ENCODE data around the gene PIK3CD.
"Not testable (repeated sequence)": the region's sequence is repeated elsewhere in the genome, so short reads cannot be mapped to it uniquely, and the experiment has no call there.

PIK3CD gene

GRCh38 chr1:9652379-9653209 lies 1.1 kb downstream of the PIK3CD start:
- peak overlapping the region; percentile 45 to 72 (median 64) for H3K4me3 ChIP-seq

DNA sequence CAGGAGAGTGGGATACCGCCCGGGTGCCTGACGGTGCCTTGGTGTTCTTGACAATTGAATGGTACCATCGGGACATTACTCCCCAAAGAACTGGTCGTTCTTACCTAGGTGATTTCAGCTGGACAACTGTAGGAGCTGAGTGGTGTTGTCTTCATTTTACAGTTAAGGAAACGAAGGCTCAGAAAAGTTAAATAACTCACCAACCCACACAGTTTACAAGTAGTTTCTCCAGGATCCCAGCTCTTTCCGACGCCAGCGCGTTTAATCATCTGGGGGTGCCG lies 1.6 kb downstream of the PIK3CD start:
- Histone ChIP-seq H3K27ac (peak overlapping the region in 15 of 21 experiments; percentile 36 to 97 (median 86)), H3K4me3 (peak overlapping the region; percentile 45 to 72 (median 64))

More at GRCh38 chr1:9652379-9653209, 1.1 kb downstream of the PIK3CD start:
- H3K27ac ChIP-seq: peak overlapping the region in 19 of 21 experiments; percentile 29 to 97 (median 85)

- Histone ChIP-seq H3K4me3 (peak overlapping the region; percentile 45 to 72 (median 64)), H3K27ac (peak overlapping the region in 14 of 21 experiments; percentile 2 to 97 (median 88))
These were observed 2.0 kb downstream of the PIK3CD start for GRCh38 chr1:9653491-9654050.

GRCh38 chr1:9654051-9654833 lies 2.7 kb downstream of the PIK3CD start:
- Histone ChIP-seq H3K4me3 (peak overlapping the region in 6 of 7 experiments; percentile 16 to 67 (median 59)), H3K27ac (peak overlapping the region in 13 of 21 experiments; percentile 2 to 97 (median 91))

- peak overlapping the region in 2 of 7 experiments; percentile 16 to 56 for H3K4me3 ChIP-seq
- H3K27ac ChIP-seq: peak overlapping the region in 12 of 21 experiments; percentile 7 to 97 (median 92)
These were observed 3.5 kb downstream of the PIK3CD start for GRCh38 chr1:9654834-9655723.

- H3K27ac ChIP-seq: peak overlapping the region in 1 of 21 experiments; percentile 95
These were observed 4.3 kb downstream of the PIK3CD start for GRCh38 chr1:9655836-9656235.

GRCh38 chr1:9657521-9658032 lies 6.0 kb downstream of the PIK3CD start:
- H3K4me3 ChIP-seq: no peak overlapping the region
- H3K27ac ChIP-seq: no peak overlapping the region

More at GRCh38 chr1:9655836-9656235, 4.3 kb downstream of the PIK3CD start:
- H3K4me3 ChIP-seq: no peak overlapping the region

- no peak overlapping the region for H3K27ac ChIP-seq
- H3K4me3 ChIP-seq: no peak overlapping the region
These were observed 6.7 kb downstream of the PIK3CD start for GRCh38 chr1:9658199-9658598.

GRCh38 chr1:9659328-9659727 lies 7.8 kb downstream of the PIK3CD start:
- H3K4me3 ChIP-seq: no peak overlapping the region
- H3K27ac ChIP-seq: no peak overlapping the region

- H3K4me3 ChIP-seq: no peak overlapping the region
- no peak overlapping the region for H3K27ac ChIP-seq
These were observed 11.7 kb downstream of the PIK3CD start for GRCh38 chr1:9663257-9663656.

DNA sequence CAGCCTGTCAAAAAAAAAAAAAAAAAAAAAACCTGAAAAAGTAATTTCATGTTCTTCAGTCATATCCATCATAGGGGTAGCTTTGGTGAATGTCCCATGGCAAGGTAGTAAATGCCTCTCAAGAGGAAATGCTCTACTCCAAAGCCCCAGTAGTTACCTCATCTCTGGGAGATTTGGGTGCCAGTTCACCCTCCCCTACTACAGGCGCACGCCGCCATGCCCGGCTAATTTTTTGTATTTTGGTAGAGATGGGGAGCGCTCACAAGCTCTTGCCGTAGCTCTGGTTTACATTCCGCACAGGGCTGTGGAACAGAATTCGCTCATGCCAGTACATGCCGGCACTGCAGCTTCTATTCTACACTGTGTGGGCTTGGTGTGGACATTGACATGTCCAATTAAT lies 13.7 kb downstream of the PIK3CD start:
- Histone ChIP-seq H3K4me3 (no peak overlapping the region), H3K27ac (no peak overlapping the region)

- H3K4me3 ChIP-seq: no peak overlapping the region
- no peak overlapping the region for H3K27ac ChIP-seq
These were observed 16.5 kb downstream of the PIK3CD start for GRCh38 chr1:9668080-9668479.

DNA sequence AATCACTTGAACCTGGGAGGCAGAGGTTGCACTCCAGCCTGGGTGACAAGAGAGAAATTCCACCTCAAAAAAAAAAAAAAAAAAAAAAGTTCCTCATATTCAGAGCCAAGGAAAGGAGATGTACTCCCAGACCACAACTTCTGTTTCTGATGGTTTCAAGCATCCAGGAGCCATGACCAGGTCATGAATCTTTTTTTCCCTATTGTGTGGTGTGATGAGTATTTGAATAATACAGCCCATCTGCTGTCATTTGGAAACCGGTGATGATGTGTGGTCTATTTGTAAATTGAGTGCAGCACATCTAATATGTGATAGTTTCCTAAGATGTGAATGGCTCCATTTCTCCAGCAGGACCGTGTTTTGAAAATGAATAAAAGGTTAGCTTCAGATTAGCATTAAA lies 18.6 kb downstream of the PIK3CD start:
- H3K27ac ChIP-seq: no peak overlapping the region
- H3K4me3 ChIP-seq: no peak overlapping the region

DNA sequence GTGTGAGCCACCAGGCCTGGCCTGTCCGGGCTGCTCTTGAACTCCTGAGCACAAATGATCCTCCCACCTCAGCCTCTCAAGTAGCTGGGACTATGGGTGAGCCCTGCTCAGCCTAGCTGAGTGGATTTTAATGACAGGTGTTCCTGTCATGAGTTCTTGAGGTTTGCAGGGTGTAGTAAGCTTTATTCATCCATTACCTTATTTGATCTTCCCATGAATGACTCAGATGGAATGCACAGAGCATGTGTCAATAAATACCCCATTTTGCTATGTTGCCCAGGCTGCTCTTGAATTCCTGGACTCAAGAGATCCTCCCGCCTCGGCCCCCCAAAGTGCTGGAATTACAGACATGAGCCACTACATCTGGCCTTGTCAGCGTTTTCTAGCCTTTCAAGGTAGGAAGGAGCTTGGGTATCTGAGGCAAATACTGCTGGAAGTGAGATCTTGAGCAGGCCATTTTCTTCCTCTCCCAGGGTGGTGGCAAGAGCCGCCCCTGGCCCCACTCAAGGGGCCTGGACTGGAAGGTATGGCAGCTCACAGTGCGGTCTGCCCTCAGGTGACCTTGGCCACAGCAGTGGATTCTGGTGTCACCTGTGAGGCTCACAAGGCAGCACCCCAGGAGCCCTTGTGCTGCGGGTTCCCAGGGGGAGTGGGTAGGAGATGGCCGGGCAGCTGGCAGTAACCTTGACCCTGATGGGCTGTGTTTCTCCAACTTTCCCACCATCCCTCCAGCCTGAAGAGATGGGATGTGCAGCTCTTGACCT lies 20.0 kb downstream of the PIK3CD start:
- no peak overlapping the region for H3K4me3 ChIP-seq
- no peak overlapping the region for H3K27ac ChIP-seq

DNA sequence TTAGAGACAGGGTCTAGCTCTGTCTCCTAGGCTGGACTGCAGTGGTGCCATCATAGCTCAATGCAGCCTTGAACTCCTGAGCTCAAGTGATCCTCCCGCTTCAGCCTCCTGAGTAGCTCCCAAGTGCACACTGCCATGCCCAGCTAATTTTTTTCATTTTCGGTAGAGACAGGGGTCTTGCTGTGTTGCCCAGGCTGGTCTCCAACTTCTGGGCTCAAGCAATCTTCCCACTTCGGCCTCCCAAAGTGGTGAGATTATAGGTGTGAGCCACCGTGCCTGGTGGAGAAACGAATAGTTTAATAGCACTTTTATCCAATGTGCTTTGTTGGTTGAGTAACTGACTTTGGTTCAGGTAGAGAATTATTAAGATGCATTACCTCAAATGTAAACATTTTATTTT lies 20.9 kb downstream of the PIK3CD start:
- Histone ChIP-seq H3K4me3 (no peak overlapping the region), H3K27ac (no peak overlapping the region)

DNA sequence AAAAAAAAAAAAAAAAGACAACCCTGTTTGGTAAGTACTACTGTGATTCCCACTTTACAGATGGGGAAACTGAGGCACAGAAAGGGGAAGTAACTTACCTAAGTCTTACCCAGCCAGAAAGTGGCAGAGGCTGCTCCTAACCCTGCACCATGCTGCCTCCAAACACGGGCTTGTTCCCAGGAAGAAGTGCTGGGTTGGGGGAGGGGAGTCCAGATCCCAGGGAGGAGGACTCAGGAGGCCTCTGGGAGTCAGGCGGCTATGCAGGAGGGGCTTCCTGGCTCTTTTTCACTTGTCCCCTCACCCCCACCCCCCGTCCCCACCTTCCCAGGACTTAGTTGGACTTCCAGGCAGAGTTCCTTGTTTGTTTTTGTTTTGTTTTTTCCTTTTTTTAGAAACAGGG lies 23.9 kb downstream of the PIK3CD start:
- no peak overlapping the region for H3K27ac ChIP-seq
- H3K4me3 ChIP-seq: no peak overlapping the region

GRCh38 chr1:9676128-9676527 lies 24.6 kb downstream of the PIK3CD start:
- not testable (repeated sequence) for H3K27ac ChIP-seq, H3K4me3 ChIP-seq

- no peak overlapping the region for H3K27ac ChIP-seq
These were observed 25.4 kb downstream of the PIK3CD start for GRCh38 chr1:9676815-9677393.

More at GRCh38 chr1:9676815-9677393, 25.4 kb downstream of the PIK3CD start:
- H3K4me3 ChIP-seq: no peak overlapping the region

Measured in skin epidermis (tissue), 12 donors.